K562 (cell line): ENCODE results near the gene WSCD1. TPM values are rescaled to one million over a fixed set of nuclear protein-coding genes. Genes with fewer than 3 reads are reported as not detected.

Experiments
- ATAC-seq: fragments of 200-7000 bp; cut with Tn5 transposase; 3 replicates; pipeline ENCODE4 v1.9.1; 2020; ENCODE audit warnings: moderate library complexity
- BruUV-seq: library from RNA; stranded (reverse); fragments of 400-500 nt; replicated peaks from 2 replicates; lab custom pipeline; 2021; lab: Mats Ljungman, UMichigan
- CTCF ChIA-PET: fragments of 300-600 bp; formaldehyde crosslinking; extraction: SDS; loops from one replicate; lab custom pipeline; 2021; ENCODE audit warnings: low intra/inter-chr PET ratio; lab: Yijun Ruan, JAX
- POLR2A ChIA-PET: fragments of 300-600, 350-650 bp; sonication (Branson Sonifier 250); formaldehyde crosslinking; extraction: SDS; loops from one replicate; lab custom pipeline; 2021; ENCODE audit warnings: antibody characterized with exemption, inconsistent platforms; lab: Yijun Ruan, JAX
- DNase-seq, 4 experiments: peaks; one replicate each; pipeline versions ENCODE4 v3.0.0 to v3.0.0-alpha.2; 2011 to 2018; ENCODE audit warnings: low spot score in 3 of 4, mixed read lengths in 3 of 4; ENCODE audit errors: extremely low read depth in 1 of 4
- FAIRE-seq: peaks from 2 replicates; lab custom pipeline; 2011; peaks lifted over from hg19 to GRCh38; lab: Jason Lieb, UNC
- H2AFZ ChIP-seq: 2 replicates; pipeline ENCODE4 v1.6.0; 2011; ENCODE audit warnings: low read depth, low read length, control low read depth, inconsistent platforms
- H3K27ac ChIP-seq: fragments of 200-600 bp; 3 replicates; pipeline ENCODE4 v1.8.0; 2011; ENCODE audit warnings: low read depth, mild to moderate bottlenecking, control low read depth, inconsistent platforms, low read length, moderate library complexity, mixed read lengths; ENCODE audit errors: extremely low read depth
- H3K27me3 ChIP-seq, 2 experiments: fragments of 300-600 bp in 1 of 2; 2 replicates in 1 of 2; 3 replicates in 1 of 2; pipeline versions ENCODE4 v1.6.0 to v1.8.0; 2011; ENCODE audit warnings: inconsistent platforms in 2 of 2, low read length in 2 of 2, mild to moderate bottlenecking in 1 of 2, mixed read lengths in 1 of 2, moderate library complexity in 1 of 2; ENCODE audit not compliant: control insufficient read depth in 2 of 2, insufficient read depth in 2 of 2
- H3K36me3 ChIP-seq: fragments of 300-600 bp; 3 replicates; pipeline ENCODE4 v1.8.0; 2011; ENCODE audit warnings: mild to moderate bottlenecking, low read length, inconsistent platforms; ENCODE audit not compliant: control insufficient read depth, insufficient read depth
- H3K4me1 ChIP-seq, 2 experiments: fragments of 200-600 bp in 1 of 2; replicated peaks in 1 of 2; 2 replicates in 1 of 2; 3 replicates in 1 of 2; pipeline versions ENCODE4 v1.5.1 to v1.8.0; 2011; ENCODE audit warnings: inconsistent platforms in 2 of 2, low read length in 2 of 2, mild to moderate bottlenecking in 1 of 2, mixed read lengths in 1 of 2, moderate library complexity in 1 of 2; ENCODE audit not compliant: control insufficient read depth in 2 of 2, insufficient read depth in 2 of 2
- H3K4me2 ChIP-seq: 2 replicates; pipeline ENCODE4 v1.6.1; 2011; ENCODE audit warnings: low read length, control low read depth, inconsistent platforms, mixed read lengths; ENCODE audit not compliant: insufficient read depth
- H3K4me3 ChIP-seq: fragments of 200-600 bp; sonication (generic), shearing (Covaris generic); 2 replicates; pipeline ENCODE4 v1.5.1; 2016; ENCODE audit warnings: control low read depth, inconsistent platforms
- H3K79me2 ChIP-seq: fragments of 200-600 bp; 3 replicates; pipeline ENCODE4 v1.8.0; 2011; ENCODE audit warnings: low read length, inconsistent platforms; ENCODE audit not compliant: control insufficient read depth, insufficient read depth
- H3K9ac ChIP-seq, 2 experiments: 2 replicates each; pipeline versions ENCODE4 v1.6.0 to v1.6.1; 2011; ENCODE audit warnings: low read depth in 2 of 2, low read length in 2 of 2, control low read depth in 1 of 2, inconsistent platforms in 1 of 2, mild to moderate bottlenecking in 1 of 2, mixed read lengths in 1 of 2; ENCODE audit not compliant: insufficient read depth in 1 of 2
- H3K9me1 ChIP-seq: one replicate; pipeline ENCODE4 v1.6.0; 2011; ENCODE audit warnings: inconsistent platforms, mild to moderate bottlenecking, low read length, moderate library complexity; ENCODE audit not compliant: control insufficient read depth, insufficient read depth
- H3K9me3 ChIP-seq: replicated peaks from 2 replicates; pipeline ENCODE4 v1.5.1; 2011; ENCODE audit warnings: low read depth, low read length, inconsistent platforms; ENCODE audit not compliant: control insufficient read depth, insufficient read depth
- H4K20me1 ChIP-seq: replicated peaks from 2 replicates; pipeline ENCODE4 v1.6.1; 2011; ENCODE audit warnings: low read length, inconsistent platforms, mixed read lengths; ENCODE audit not compliant: control insufficient read depth, insufficient read depth
- CREBBP ChIP-seq: IDR thresholded peaks from one replicate; pipeline ENCODE4 v1.6.1; 2012; ENCODE audit warnings: low read depth, mild to moderate bottlenecking, control low read depth, inconsistent platforms, low read length
- CTCFL ChIP-seq: IDR thresholded peaks from 2 replicates; pipeline ENCODE4 v1.6.1; 2011; ENCODE audit warnings: borderline replicate concordance, low read depth, mild to moderate bottlenecking, moderate library complexity, low read length; ENCODE audit not compliant: insufficient read depth, poor library complexity, severe bottlenecking
- GATAD2A ChIP-seq: fragments of 450-650 bp; IDR thresholded peaks from 2 replicates; pipeline ENCODE4 v1.6.1; 2017
- GTF2A2 ChIP-seq: IDR thresholded peaks from 2 replicates; pipeline ENCODE4 v1.6.1; 2016; ENCODE audit warnings: mild to moderate bottlenecking, missing genetic modification characterization, missing compliant biosample characterization
- PKNOX1 ChIP-seq: fragments of 450-650 bp; IDR thresholded peaks from 2 replicates; pipeline ENCODE4 v1.6.1; 2016
- RBM34 ChIP-seq: fragments of 200-400 bp; formaldehyde crosslinking; IDR thresholded peaks from 2 replicates; pipeline ENCODE4 v1.6.1; 2018; ENCODE audit warnings: low read length, borderline replicate concordance; ENCODE audit not compliant: insufficient read depth
- STAT5A ChIP-seq: IDR thresholded peaks from 2 replicates; pipeline ENCODE4 v1.6.1; 2012; ENCODE audit warnings: low read length, inconsistent platforms, borderline replicate concordance
- TAF15 ChIP-seq: fragments of 200-400 bp; formaldehyde crosslinking; IDR thresholded peaks from 2 replicates; pipeline ENCODE4 v1.6.1; 2017; ENCODE audit warnings: mild to moderate bottlenecking, low read depth, low read length, moderate library complexity
- THAP12 ChIP-seq: fragments of 250-450 bp; sonication (Bioruptor Pico); IDR thresholded peaks from 2 replicates; pipeline ENCODE4 v1.9.0; 2021; ENCODE audit warnings: mild to moderate bottlenecking, inconsistent platforms
- WGBS: fragments of 100-300 bp; shearing (Covaris generic); methylation state at CpG from one replicate; pipeline ENCODE4 v1.1.6; 2016; ENCODE audit warnings: low coverage, mixed read lengths; ENCODE audit not compliant: insufficient coverage; ENCODE audit errors: missing lambda C conversion rate; 5-methylcytosine and 5-hydroxymethylcytosine counted together
- in situ Hi-C: fragments of 300-500 bp; cut with MboI; formaldehyde crosslinking; loops from 4 replicates; pipeline ENCODE4 v1.15.0; 2018; ENCODE audit warnings: inconsistent platforms, mixed read lengths
- intact Hi-C: fragments of 100-400 bp; cut with micrococcal nuclease; formaldehyde crosslinking; loops from 2 replicates; pipeline ENCODE4 v1.14.2; 2022
- polyA plus RNA-seq, 8 experiments: library from polyadenylated mRNA; depleted of rRNA in 4 of 8; stranded (reverse) in 5 of 8; unstranded in 3 of 8; fragments of >200 nt; fragmentation: Nextera tagmentation in 2 of 8; fragmentation: Illumina TruSeq in 1 of 8; extraction: Ambion mirVana in 2 of 8; extraction: Trizol in 1 of 8; gene quantifications; 2 replicates each; pipeline versions ENCODE4 v1.2.1 to v1.2.3, GENCODE V29; 2011 to 2014; ENCODE audit warnings: inconsistent platforms in 1 of 8, missing spikeins in 1 of 8
- total RNA-seq, 7 experiments: library from RNA; depleted of rRNA in 6 of 7; stranded (reverse); fragments of >200 nt in 6 of 7; fragmentation: Illumina TruSeq in 2 of 7; extraction: Trizol in 2 of 7; gene quantifications; 2 replicates each; pipeline versions ENCODE4 v1.2.1 to v1.2.3, GENCODE V29; 2011 to 2021; ENCODE audit warnings: low replicate concordance in 1 of 7

WSCD1 gene
- total and polyA plus RNA-seq, 9 of the 15 experiments (the other 6 are each of a cell fraction or from before 2014, with no cell fraction given) = not detected

GRCh38 chr17:6166492-6167179 is 96.5 kb downstream of the WSCD1 start:
- Histone ChIP-seq H3K27ac (no peak overlapping the region), H2AFZ (no peak overlapping the region), H4K20me1 (no peaks in the 10 kb centered on the region), H3K4me2 (no peak overlapping the region), H3K79me2 (no peaks in the 10 kb centered on the region), H3K36me3 (no peaks in the 10 kb centered on the region), H3K27me3 (peaks cover 0 to 4% of the 10 kb centered on the region in 2 experiments; a peak in 2 of 5 replicates), H3K4me1 (no peaks in the 10 kb centered on the region), H3K9me1 (no peaks in the 10 kb centered on the region), H3K9ac (no peak overlapping the region), H3K4me3 (no peak overlapping the region), H3K9me3 (no peaks in the 10 kb centered on the region)
- in situ Hi-C loops = no loop called here
- no peak for DNase-seq
- no peak for FAIRE-seq
- POLR2A ChIA-PET = interaction anchor here (0.7 kb wide), 1 partner anchor 43 kb away, joined by 3 read pairs; no protein-coding TSS in a partner anchor
- CTCF ChIA-PET = no interaction called here
- WGBS = 0% methylated on average over 5 of the region's 6 CpGs
- intact Hi-C loops = no loop called here
- ATAC-seq = no peak
- no TSS peak for BruUV-seq
- TF ChIP-seq RBM34 = no peak
- no peak for TF ChIP-seq PKNOX1
- TF ChIP-seq THAP12 = no peak
- TF ChIP-seq GTF2A2 (tag) = no peak
- no peak for TF ChIP-seq TAF15
- TF ChIP-seq GATAD2A = no peak
- no peak for TF ChIP-seq CREBBP
- TF ChIP-seq CTCFL = no peak
- TF ChIP-seq STAT5A = no peak
